Neural cell (in vitro differentiated cells): Measurements from ENCODE around the gene GRID1.

Source experiments
- CTCF ChIP-seq: fragments of 450-650 bp; IDR thresholded peaks from 2 replicates; pipeline ENCODE4 v1.5.1; 2014; ENCODE audit warnings: antibody characterized with exemption, mild to moderate bottlenecking, moderate library complexity; ENCODE audit not compliant: poor library complexity, severe bottlenecking
- EZH2 ChIP-seq: fragments of 200-600, 300-800 bp; shearing (Covaris generic), sonication (generic); IDR thresholded peaks from 2 replicates; pipeline ENCODE4 v1.6.1; 2014; ENCODE audit warnings: antibody characterized with exemption, low read length, borderline replicate concordance, mild to moderate bottlenecking; ENCODE audit not compliant: insufficient read depth, poor library complexity, severe bottlenecking
- TAF1 ChIP-seq: IDR thresholded peaks from 2 replicates; pipeline ENCODE4 v1.6.1; 2012; ENCODE audit warnings: low read depth

GRCh38 chr10:86401588-86402282 lies 35.1 kb upstream of the GRID1 start:
- TF ChIP-seq CTCF (no peak), EZH2 (no peak), TAF1 (no peak)
